ENCODE data around the gene SLC25A33. TPM values are rescaled to one million over a fixed set of nuclear protein-coding genes. Genes with fewer than 3 reads are reported as not detected.
"Not testable (repeated sequence)": the region's sequence is repeated elsewhere in the genome, so short reads cannot be mapped to it uniquely, and the experiment has no call there.

Gene SLC25A33
- polyA plus RNA-seq, 3 donors, result 4.2 to 4.8 (median 4.5) TPM

- no peak for DNase-seq (ENCODE audit: low read depth in 3 of 3, low spot score in 2 of 3)
These were observed 548 bp upstream of the SLC25A33 start for GRCh38 chr1:9538669-9539164.

GRCh38 chr1:9539829-9540550 lies 725 bp downstream of the SLC25A33 start:
- no peak for DNase-seq (ENCODE audit: low read depth in 3 of 3, low spot score in 2 of 3)

- no peak for DNase-seq (ENCODE audit: low read depth in 3 of 3, low spot score in 2 of 3)
These were observed 3.2 kb downstream of the SLC25A33 start for GRCh38 chr1:9542430-9542829.

- no peak for DNase-seq (ENCODE audit: low read depth in 3 of 3, low spot score in 2 of 3)
These were observed 5.7 kb downstream of the SLC25A33 start for GRCh38 chr1:9544926-9545325.

GRCh38 chr1:9549955-9550546 lies 10.8 kb downstream of the SLC25A33 start:
- no peak for DNase-seq (ENCODE audit: low read depth in 3 of 3, low spot score in 2 of 3)

GRCh38 chr1:9551984-9552383 lies 12.7 kb downstream of the SLC25A33 start:
- DNase-seq (ENCODE audit: low read depth in 3 of 3, low spot score in 2 of 3), result no peak

GRCh38 chr1:9553736-9554144 lies 14.5 kb downstream of the SLC25A33 start:
- no peak for DNase-seq (ENCODE audit: low read depth in 3 of 3, low spot score in 2 of 3)

GRCh38 chr1:9555942-9556341 lies 16.7 kb downstream of the SLC25A33 start:
- no peak for DNase-seq (ENCODE audit: low read depth in 3 of 3, low spot score in 2 of 3)

GRCh38 chr1:9557624-9558023 lies 18.4 kb downstream of the SLC25A33 start:
- DNase-seq (ENCODE audit: low read depth in 3 of 3, low spot score in 2 of 3), result no peak

- no peak for DNase-seq (ENCODE audit: low read depth in 3 of 3, low spot score in 2 of 3)
These were observed 19.1 kb downstream of the SLC25A33 start for GRCh38 chr1:9558271-9558945.

- DNase-seq (ENCODE audit: low read depth in 3 of 3, low spot score in 2 of 3), result no peak
These were observed 19.8 kb downstream of the SLC25A33 start for GRCh38 chr1:9558946-9559545.

- DNase-seq (ENCODE audit: low read depth in 3 of 3, low spot score in 2 of 3), result no peak
These were observed 20.4 kb downstream of the SLC25A33 start for GRCh38 chr1:9559673-9560072.

GRCh38 chr1:9560090-9560489 lies 20.8 kb downstream of the SLC25A33 start:
- not testable (repeated sequence) for DNase-seq (ENCODE audit: low read depth in 3 of 3, low spot score in 2 of 3)

GRCh38 chr1:9561429-9561828 lies 22.2 kb downstream of the SLC25A33 start:
- DNase-seq (ENCODE audit: low read depth in 3 of 3, low spot score in 2 of 3), result peak in 1 of 3 donors; percentile 59

- DNase-seq (ENCODE audit: low read depth in 3 of 3, low spot score in 2 of 3), result no peak
These were observed 30.0 kb downstream of the SLC25A33 start for GRCh38 chr1:9569267-9569666.

GRCh38 chr1:9570886-9571529 lies 31.7 kb downstream of the SLC25A33 start:
- not testable (repeated sequence) for DNase-seq (ENCODE audit: low read depth in 3 of 3, low spot score in 2 of 3)

GRCh38 chr1:9573723-9574122 lies 34.5 kb downstream of the SLC25A33 start:
- no peak for DNase-seq (ENCODE audit: low read depth in 3 of 3, low spot score in 2 of 3)

- DNase-seq (ENCODE audit: low read depth in 3 of 3, low spot score in 2 of 3), result no peak
These were observed 36.2 kb downstream of the SLC25A33 start for GRCh38 chr1:9575486-9575885.

GRCh38 chr1:9576903-9577302 lies 37.6 kb downstream of the SLC25A33 start:
- no peak for DNase-seq (ENCODE audit: low read depth in 3 of 3, low spot score in 2 of 3)

- no peak for DNase-seq (ENCODE audit: low read depth in 3 of 3, low spot score in 2 of 3)
These were observed 38.2 kb downstream of the SLC25A33 start for GRCh38 chr1:9577423-9577822.

- DNase-seq (ENCODE audit: low read depth in 3 of 3, low spot score in 2 of 3), result no peak
These were observed 41.7 kb downstream of the SLC25A33 start for GRCh38 chr1:9580942-9581341.

Measured in right renal cortex interstitium (tissue), 3 donors.